Activated B cell treated with CpG ODN at 0.5 μM for 24 hours (primary cell): ENCODE results near the gene MAN1A1. TPM values are rescaled to one million over a fixed set of nuclear protein-coding genes. Genes with fewer than 3 reads are reported as not detected.

Experiments used
- ATAC-seq: fragments of 200-7000 bp; cut with Tn5 transposase; one replicate; pipeline ENCODE4 v1.10.0; 2021; ENCODE audit warnings: low read depth, mild to moderate bottlenecking, moderate library complexity
- CTCF ChIA-PET: fragments of 350-600 bp; sonication (Branson Sonifier 250); formaldehyde crosslinking; loops from one replicate; lab custom pipeline; 2021; ENCODE audit warnings: antibody characterized with exemption; lab: Charles Lee
- POLR2A ChIA-PET: fragments of 350-600 bp; sonication (Branson Sonifier 250); formaldehyde crosslinking; loops from one replicate; lab custom pipeline; 2021; ENCODE audit warnings: antibody characterized with exemption; lab: Charles Lee
- DNase-seq: peaks from one replicate; pipeline ENCODE4 v3.0.0; 2022
- H3K27ac Mint-ChIP-seq: one replicate; pipeline ENCODE4 v1.8.0; 2020; ENCODE audit warnings: mixed read lengths
- H3K27me3 Mint-ChIP-seq: one replicate; pipeline ENCODE4 v1.8.0; 2021; ENCODE audit warnings: mixed read lengths
- H3K36me3 Mint-ChIP-seq: one replicate; pipeline ENCODE4 v1.8.0; 2021; ENCODE audit warnings: low read depth, mixed read lengths
- H3K4me1 Mint-ChIP-seq: one replicate; pipeline ENCODE4 v1.8.0; 2021; ENCODE audit warnings: mixed read lengths
- H3K4me3 Mint-ChIP-seq: one replicate; pipeline ENCODE4 v1.8.0; 2020; ENCODE audit warnings: mild to moderate bottlenecking, mixed read lengths
- H3K9me3 Mint-ChIP-seq: one replicate; pipeline ENCODE4 v1.8.0; 2020; ENCODE audit warnings: mixed read lengths
- CTCF ChIP-seq: fragments of 200-600 bp; IDR thresholded peaks from one replicate; pipeline ENCODE4 v1.8.0; 2022; ENCODE audit warnings: antibody characterized with exemption, mild to moderate bottlenecking
- intact Hi-C: fragments of 100-400 bp; cut with micrococcal nuclease; formaldehyde crosslinking; loops from one replicate; pipeline ENCODE4 v1.15.1; 2024
- total RNA-seq: library from RNA; stranded (reverse); gene quantifications from 2 replicates; pipeline ENCODE4 v1.2.3, GENCODE V29; 2022

The MAN1A1 gene
- total RNA-seq, 1 donor from 2014 or later = 18.1 TPM

GRCh38 chr6:119142637-119143036 lies 206.9 kb downstream of the MAN1A1 start:
- no peak for TF ChIP-seq CTCF
- no peak overlapping the region for H3K27ac Mint-ChIP-seq
- CTCF ChIA-PET = interaction anchor here (1.7 kb wide), 1 partner anchor 13 kb away, joined by 4 read pairs; no protein-coding TSS in a partner anchor
- H3K4me3 Mint-ChIP-seq = no peak overlapping the region
- POLR2A ChIA-PET = no interaction called here
- H3K36me3 Mint-ChIP-seq = no peaks in the 10 kb centered on the region
- H3K4me1 Mint-ChIP-seq = peaks cover 4% of the 10 kb centered on the region
- no peak for DNase-seq
- no peaks in the 10 kb centered on the region for H3K27me3 Mint-ChIP-seq
- intact Hi-C loops = no loop called here
- no peak for ATAC-seq
- no peaks in the 10 kb centered on the region for H3K9me3 Mint-ChIP-seq

GRCh38 chr6:119142041-119142440 lies 207.5 kb downstream of the MAN1A1 start:
- DNase-seq = no peak
- no peaks in the 10 kb centered on the region for H3K9me3 Mint-ChIP-seq
- no peaks in the 10 kb centered on the region for H3K27me3 Mint-ChIP-seq
- CTCF ChIA-PET = no interaction called here
- ATAC-seq = no peak
- no peaks in the 10 kb centered on the region for H3K36me3 Mint-ChIP-seq
- POLR2A ChIA-PET = no interaction called here
- intact Hi-C loops = no loop called here
- H3K4me3 Mint-ChIP-seq = no peak overlapping the region
- H3K27ac Mint-ChIP-seq = no peak overlapping the region
- no peak for TF ChIP-seq CTCF
- H3K4me1 Mint-ChIP-seq = no peaks in the 10 kb centered on the region

GRCh38 chr6:119140196-119141140 lies 209.1 kb downstream of the MAN1A1 start:
- Mint-ChIP-seq H3K4me3 (no peak overlapping the region), H3K9me3 (no peaks in the 10 kb centered on the region), H3K27me3 (no peaks in the 10 kb centered on the region), H3K36me3 (no peaks in the 10 kb centered on the region), H3K27ac (no peak overlapping the region), H3K4me1 (no peaks in the 10 kb centered on the region)
- ChIA-PET POLR2A (no interaction called here), CTCF (no interaction called here)
- DNase-seq (no peak), ATAC-seq (no peak)
- TF ChIP-seq CTCF = no peak
- intact Hi-C loops = no loop called here

- intact Hi-C loops = no loop called here
- Mint-ChIP-seq H3K4me1 (no peaks in the 10 kb centered on the region), H3K9me3 (no peaks in the 10 kb centered on the region), H3K36me3 (no peaks in the 10 kb centered on the region), H3K27ac (no peak overlapping the region), H3K4me3 (no peak overlapping the region), H3K27me3 (no peaks in the 10 kb centered on the region)
- DNase-seq (no peak), ATAC-seq (no peak)
- TF ChIP-seq CTCF = no peak
- POLR2A ChIA-PET = no interaction called here
- CTCF ChIA-PET = interaction anchor here (1.8 kb wide), 1 partner anchor 10 kb away, joined by 6 read pairs; no protein-coding TSS in a partner anchor
Observed at GRCh38 chr6:119138906-119139541, 210.5 kb downstream of the MAN1A1 start.
